ENCODE data around the gene C5orf24. TPM values are rescaled to one million over a fixed set of nuclear protein-coding genes. Genes with fewer than 3 reads are reported as not detected.
"Not testable (repeated sequence)": the region's sequence is repeated elsewhere in the genome, so short reads cannot be mapped to it uniquely, and the experiment has no call there.

Gene C5orf24
- total RNA-seq, 1 experiment from 2014 or later: 61.4 TPM

DNA sequence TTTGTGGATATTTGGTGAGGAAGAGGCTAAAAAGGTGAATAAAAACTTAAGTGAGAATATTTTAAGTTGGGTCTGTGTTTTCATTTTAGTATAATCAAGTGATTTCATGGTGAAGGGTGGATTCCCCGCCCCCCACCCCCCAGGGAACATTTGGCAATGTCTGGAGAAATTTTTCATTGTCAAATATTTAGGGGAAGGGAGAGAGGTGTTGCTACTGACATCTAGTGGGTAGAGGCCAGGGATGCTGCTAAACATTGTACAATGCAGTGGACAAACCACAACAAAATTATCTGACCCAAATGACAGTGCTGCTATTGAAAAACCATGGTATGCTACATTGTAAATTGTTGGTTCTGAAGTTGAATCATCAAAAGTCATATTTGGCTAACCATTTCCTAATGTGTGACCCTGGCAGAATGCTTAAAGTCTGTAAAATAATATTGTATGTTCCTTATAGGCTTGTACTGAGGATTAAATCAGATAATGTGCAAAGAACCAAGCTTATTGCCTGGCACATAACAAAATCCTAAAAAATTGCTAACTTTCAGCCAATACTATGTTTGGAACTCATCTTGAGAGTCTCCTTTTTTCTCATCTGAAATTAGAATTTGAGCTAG is 5.6 kb downstream of the C5orf24 start:
- peaks cover 7% of the 10 kb centered on the region for H3K4me1 Mint-ChIP-seq (ENCODE audit: insufficient read depth, unreplicated experiment)
- H3K27ac Mint-ChIP-seq (ENCODE audit: low read depth, unreplicated experiment): peak overlapping the region; percentile 18
- H3K4me3 Mint-ChIP-seq (ENCODE audit: unreplicated experiment): no peak overlapping the region
- TF ChIP-seq, protein P1, sequence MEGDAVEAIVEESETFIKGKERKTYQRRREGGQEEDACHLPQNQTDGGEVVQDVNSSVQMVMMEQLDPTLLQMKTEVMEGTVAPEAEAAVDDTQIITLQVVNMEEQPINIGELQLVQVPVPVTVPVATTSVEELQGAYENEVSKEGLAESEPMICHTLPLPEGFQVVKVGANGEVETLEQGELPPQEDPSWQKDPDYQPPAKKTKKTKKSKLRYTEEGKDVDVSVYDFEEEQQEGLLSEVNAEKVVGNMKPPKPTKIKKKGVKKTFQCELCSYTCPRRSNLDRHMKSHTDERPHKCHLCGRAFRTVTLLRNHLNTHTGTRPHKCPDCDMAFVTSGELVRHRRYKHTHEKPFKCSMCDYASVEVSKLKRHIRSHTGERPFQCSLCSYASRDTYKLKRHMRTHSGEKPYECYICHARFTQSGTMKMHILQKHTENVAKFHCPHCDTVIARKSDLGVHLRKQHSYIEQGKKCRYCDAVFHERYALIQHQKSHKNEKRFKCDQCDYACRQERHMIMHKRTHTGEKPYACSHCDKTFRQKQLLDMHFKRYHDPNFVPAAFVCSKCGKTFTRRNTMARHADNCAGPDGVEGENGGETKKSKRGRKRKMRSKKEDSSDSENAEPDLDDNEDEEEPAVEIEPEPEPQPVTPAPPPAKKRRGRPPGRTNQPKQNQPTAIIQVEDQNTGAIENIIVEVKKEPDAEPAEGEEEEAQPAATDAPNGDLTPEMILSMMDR (IDR thresholded peaks at IDR 0.05; ENCODE audit: unreplicated experiment): peak; percentile 58
- no peaks in the 10 kb centered on the region for H3K9me3 Mint-ChIP-seq (ENCODE audit: unreplicated experiment)
- peak; percentile 81 for DNase-seq (ENCODE audit: unreplicated experiment)
- H3K27me3 Mint-ChIP-seq (ENCODE audit: insufficient read depth, unreplicated experiment): no peaks in the 10 kb centered on the region
- intact Hi-C loops (cut with micrococcal nuclease): loop anchor here (1.0 to 2.0 kb wide), 3 partner anchors 53 to 265 kb away; partner anchors contain the start of genes CAMLG and PCBD2
- no TSS peak for BruUV-seq (replicated peaks)
- CTCF ChIA-PET: interaction anchor here (0.6 to 1.4 kb wide), 17 partner anchors 8 to 264 kb away, joined by 3 to 13 read pairs (median 3); partner anchors contain the start of gene PCBD2
- POLR2A ChIA-PET: interaction anchor here (0.8 to 1.3 kb wide), 4 partner anchors 54 to 113 kb away, joined by 3 to 9 read pairs (median 3); partner anchors contain the start of genes CAMLG and PCBD2
- peaks cover 83% of the 10 kb centered on the region for H3K36me3 Mint-ChIP-seq (ENCODE audit: insufficient read depth, unreplicated experiment)

DNA sequence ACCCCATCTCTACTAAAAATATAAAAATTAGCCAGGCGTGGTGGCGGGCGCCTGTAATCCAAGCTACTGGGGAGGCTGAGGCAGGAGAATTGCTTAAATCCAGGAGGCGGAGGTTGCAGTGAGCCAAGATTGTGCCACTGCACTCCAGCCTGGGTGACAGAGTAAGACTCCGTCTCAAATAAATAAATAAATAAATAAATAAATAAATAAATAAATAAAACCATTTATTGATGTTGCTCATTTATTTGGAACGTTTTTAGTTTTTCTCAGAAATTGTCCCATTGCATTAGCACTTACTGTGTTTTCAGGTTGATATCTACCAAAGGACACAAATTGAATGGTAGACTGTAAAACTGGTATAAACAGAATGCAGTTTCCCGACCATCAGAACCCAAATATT is 10.7 kb downstream of the C5orf24 start:
- H3K4me1 Mint-ChIP-seq (ENCODE audit: insufficient read depth, unreplicated experiment); BruUV-seq (replicated peaks); DNase-seq (ENCODE audit: unreplicated experiment); H3K4me3 Mint-ChIP-seq (ENCODE audit: unreplicated experiment); H3K27ac Mint-ChIP-seq (ENCODE audit: low read depth, unreplicated experiment); intact Hi-C loops (cut with micrococcal nuclease); H3K27me3 Mint-ChIP-seq (ENCODE audit: insufficient read depth, unreplicated experiment); H3K9me3 Mint-ChIP-seq (ENCODE audit: unreplicated experiment): not testable (repeated sequence)
- CTCF ChIA-PET: interaction anchor here (0.6 to 2.0 kb wide), 3 partner anchors 8 to 312 kb away, joined by 3 to 5 read pairs (median 3); no protein-coding TSS in a partner anchor
- peaks cover 88% of the 10 kb centered on the region for H3K36me3 Mint-ChIP-seq (ENCODE audit: insufficient read depth, unreplicated experiment)
- POLR2A ChIA-PET: interaction anchor here (2.3 kb wide), 1 partner anchor 11 kb away, joined by 9 read pairs; the partner anchor contains the start of gene C5orf24

GRCh38 chr5:134857401-134857800 is 11.6 kb downstream of the C5orf24 start:
- CTCF ChIA-PET: interaction anchor here (0.6 kb wide), 1 partner anchor 91 kb away, joined by 3 read pairs; no protein-coding TSS in a partner anchor
- DNase-seq (ENCODE audit: unreplicated experiment): no peak
- TF ChIP-seq, protein P1 (IDR thresholded peaks at IDR 0.05; ENCODE audit: unreplicated experiment): no peak
- no peak overlapping the region for H3K4me3 Mint-ChIP-seq (ENCODE audit: unreplicated experiment)
- H3K27me3 Mint-ChIP-seq (ENCODE audit: insufficient read depth, unreplicated experiment): no peaks in the 10 kb centered on the region
- H3K9me3 Mint-ChIP-seq (ENCODE audit: unreplicated experiment): no peaks in the 10 kb centered on the region
- no TSS peak for BruUV-seq (replicated peaks)
- POLR2A ChIA-PET: interaction anchor here (0.9 to 1.2 kb wide), 3 partner anchors 9 to 17 kb away, joined by 3 read pairs; partner anchors contain the start of gene TXNDC15
- intact Hi-C loops (cut with micrococcal nuclease): no loop called here
- no peak overlapping the region for H3K27ac Mint-ChIP-seq (ENCODE audit: low read depth, unreplicated experiment)
- peaks cover 85% of the 10 kb centered on the region for H3K36me3 Mint-ChIP-seq (ENCODE audit: insufficient read depth, unreplicated experiment)
- peaks cover 6% of the 10 kb centered on the region for H3K4me1 Mint-ChIP-seq (ENCODE audit: insufficient read depth, unreplicated experiment)

- TF ChIP-seq, protein P1 (IDR thresholded peaks at IDR 0.05; ENCODE audit: unreplicated experiment): no peak
- intact Hi-C loops (cut with micrococcal nuclease): no loop called here
Measured at GRCh38 chr5:134864707-134865106, 18.9 kb downstream of the C5orf24 start.

More at GRCh38 chr5:134864707-134865106, 18.9 kb downstream of the C5orf24 start:
- no peaks in the 10 kb centered on the region for H3K27me3 Mint-ChIP-seq (ENCODE audit: insufficient read depth, unreplicated experiment)
- BruUV-seq (replicated peaks): no TSS peak
- CTCF ChIA-PET: interaction anchor here (1.1 to 3.4 kb wide), 4 partner anchors 9 to 13 kb away, joined by 5 to 13 read pairs (median 8); no protein-coding TSS in a partner anchor
- no peak overlapping the region for H3K27ac Mint-ChIP-seq (ENCODE audit: low read depth, unreplicated experiment)
- peaks cover 43% of the 10 kb centered on the region for H3K36me3 Mint-ChIP-seq (ENCODE audit: insufficient read depth, unreplicated experiment)
- H3K9me3 Mint-ChIP-seq (ENCODE audit: unreplicated experiment): no peaks in the 10 kb centered on the region
- H3K4me3 Mint-ChIP-seq (ENCODE audit: unreplicated experiment): no peak overlapping the region
- DNase-seq (ENCODE audit: unreplicated experiment): no peak
- no peaks in the 10 kb centered on the region for H3K4me1 Mint-ChIP-seq (ENCODE audit: insufficient read depth, unreplicated experiment)
- POLR2A ChIA-PET: interaction anchor here (1.4 to 2.0 kb wide), 4 partner anchors 9 to 19 kb away, joined by 3 to 11 read pairs (median 5); partner anchors contain the start of genes C5orf24 and TXNDC15
